Cardiac muscle cell (in vitro differentiated cells and primary cell): Measurements from ENCODE around the gene MUC6. TPM values are rescaled to one million over a fixed set of nuclear protein-coding genes. Genes with fewer than 3 reads are reported as not detected.

Experiments
- DNase-seq, 2 donors: peaks; one replicate each; pipeline versions ENCODE4 v3.0.0 to v3.0.0-alpha.2; 2010 to 2017; ENCODE audit warnings: low read depth in 1 of 2, low spot score in 1 of 2
- H3K27ac ChIP-seq: fragments of 200-600 bp; sonication (generic); 2 replicates; pipeline ENCODE4 v1.5.1; 2016
- H3K27me3 ChIP-seq: fragments of 200-600 bp; sonication (generic); 2 replicates; pipeline ENCODE4 v1.6.0; 2016; ENCODE audit warnings: control low read depth
- H3K36me3 ChIP-seq: fragments of 200-600 bp; sonication (generic); 2 replicates; pipeline ENCODE4 v1.5.1; 2016; ENCODE audit warnings: control low read depth
- H3K4me1 ChIP-seq: fragments of 200-600 bp; sonication (generic); 2 replicates; pipeline ENCODE4 v1.8.1; 2017; ENCODE audit warnings: low read depth, mild to moderate bottlenecking, mixed run types
- H3K4me3 ChIP-seq: fragments of 200-600 bp; sonication (generic); 2 replicates; pipeline ENCODE4 v1.5.1; 2016; ENCODE audit warnings: mild to moderate bottlenecking
- H3K9me3 ChIP-seq: fragments of 200-600 bp; sonication (generic); 2 replicates; pipeline ENCODE4 v1.5.1; 2017; ENCODE audit warnings: low read depth, mild to moderate bottlenecking, control low read depth
- CTCF ChIP-seq: IDR thresholded peaks from 2 replicates; pipeline ENCODE4 v1.5.1; 2012; ENCODE audit warnings: low read depth, mild to moderate bottlenecking, low read length
- polyA plus RNA-seq: library from polyadenylated mRNA; unstranded; fragments of >200 nt; fragmentation: Nextera tagmentation; extraction: Ambion mirVana; gene quantifications from 2 replicates; pipeline ENCODE4 v1.2.1, GENCODE V29; 2016
- total RNA-seq: library from RNA; depleted of rRNA; stranded (reverse); fragments of >200 nt; gene quantifications from 2 replicates; pipeline ENCODE4 v1.2.3, GENCODE V29; 2016

The MUC6 gene
- total and polyA plus RNA-seq, 2 experiments from 2014 or later: not detected

- no peak overlapping the region for H3K27ac ChIP-seq
- peaks cover 6% of the 10 kb centered on the region for H3K36me3 ChIP-seq
- H3K9me3 ChIP-seq: no peaks in the 10 kb centered on the region
- no peaks in the 10 kb centered on the region for H3K27me3 ChIP-seq
- H3K4me1 ChIP-seq: no peaks in the 10 kb centered on the region
- no peak for TF ChIP-seq CTCF
- DNase-seq: no peak
- no peak overlapping the region for H3K4me3 ChIP-seq
Measured at GRCh38 chr11:968822-969221, 67.7 kb downstream of the MUC6 start.

GRCh38 chr11:967995-968751 lies 68.3 kb downstream of the MUC6 start:
- no peak for TF ChIP-seq CTCF
- Histone ChIP-seq H3K36me3 (peaks cover 11% of the 10 kb centered on the region), H3K4me3 (no peak overlapping the region), H3K27me3 (no peaks in the 10 kb centered on the region), H3K27ac (no peak overlapping the region), H3K9me3 (no peaks in the 10 kb centered on the region), H3K4me1 (no peaks in the 10 kb centered on the region)
- no peak for DNase-seq

DNA sequence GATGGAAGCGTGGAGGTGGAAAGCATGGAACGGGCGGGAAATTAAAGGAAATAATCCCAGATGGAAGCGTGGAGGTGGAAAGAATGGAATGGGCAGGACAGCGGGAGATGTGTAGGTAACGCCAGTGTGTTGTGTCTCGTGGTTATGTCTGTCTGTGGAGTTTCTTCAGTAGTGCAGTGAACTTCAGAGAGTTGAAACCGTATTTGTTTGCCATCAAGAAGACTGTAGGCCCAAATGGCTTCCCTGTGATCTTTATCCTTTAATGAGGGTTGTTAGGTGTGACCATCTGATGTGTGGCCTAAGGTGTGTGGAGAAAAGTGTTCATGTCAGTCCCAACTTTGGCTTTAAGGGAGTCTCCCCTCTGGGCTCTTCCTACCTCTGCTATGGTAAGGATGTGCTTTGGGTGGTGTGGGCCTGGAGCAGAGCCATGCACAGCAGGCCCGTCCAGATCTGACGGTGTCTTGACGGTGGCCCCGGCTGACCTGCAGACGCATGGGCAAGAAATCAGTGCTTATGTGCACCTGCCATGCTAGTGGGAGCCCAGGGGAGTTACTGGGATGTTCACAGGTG lies 71.2 kb downstream of the MUC6 start:
- DNase-seq: no peak
- no peaks in the 10 kb centered on the region for H3K9me3 ChIP-seq
- TF ChIP-seq CTCF: no peak
- no peak overlapping the region for H3K4me3 ChIP-seq
- no peaks in the 10 kb centered on the region for H3K4me1 ChIP-seq
- H3K27me3 ChIP-seq: no peaks in the 10 kb centered on the region
- H3K27ac ChIP-seq: no peak overlapping the region
- H3K36me3 ChIP-seq: peaks cover 11% of the 10 kb centered on the region

GRCh38 chr11:963852-964251 lies 72.7 kb downstream of the MUC6 start:
- Histone ChIP-seq H3K4me3 (no peak overlapping the region), H3K36me3 (peaks cover 19% of the 10 kb centered on the region), H3K27ac (no peak overlapping the region), H3K4me1 (no peaks in the 10 kb centered on the region), H3K9me3 (no peaks in the 10 kb centered on the region), H3K27me3 (no peaks in the 10 kb centered on the region)
- DNase-seq: no peak
- no peak for TF ChIP-seq CTCF

Other genes starting within 250 kb of the MUC6 start
- 1.6 and 7.6 TPM in 2 replicates for gene CEND1, start 246.6 kb downstream of the MUC6 start, total RNA-seq
- 1.7 and 8.2 TPM in 2 replicates for gene CEND1, start 246.6 kb downstream of the MUC6 start, polyA plus RNA-seq
- gene SLC25A22, start 238.4 kb downstream of the MUC6 start, total RNA-seq: 17.6 and 34.7 TPM in 2 replicates
- gene SLC25A22, start 238.4 kb downstream of the MUC6 start, polyA plus RNA-seq: 18.9 and 21.2 TPM in 2 replicates
- 24.0 and 36.8 TPM in 2 replicates for gene PIDD1, start 231.5 kb downstream of the MUC6 start, total RNA-seq
- 33.4 and 40.2 TPM in 2 replicates for gene PIDD1, start 231.5 kb downstream of the MUC6 start, polyA plus RNA-seq
- 523 and 1,109 TPM in 2 replicates for gene RPLP2, start 226.8 kb downstream of the MUC6 start, total RNA-seq
- 496 and 502 TPM in 2 replicates for gene RPLP2, start 226.8 kb downstream of the MUC6 start, polyA plus RNA-seq
- 59.9 and 99.9 TPM in 2 replicates for gene PNPLA2, start 217.8 kb downstream of the MUC6 start, total RNA-seq
- gene PNPLA2, start 217.8 kb downstream of the MUC6 start, polyA plus RNA-seq: 81.6 and 91.1 TPM in 2 replicates
- 43.9 and 91.0 TPM in 2 replicates for gene CRACR2B, start 208.8 kb downstream of the MUC6 start, total RNA-seq
- gene CRACR2B, start 208.8 kb downstream of the MUC6 start, polyA plus RNA-seq: 84.5 and 113 TPM in 2 replicates
- gene CD151, start 203.8 kb downstream of the MUC6 start, total RNA-seq: 146 and 177 TPM in 2 replicates
- gene CD151, start 203.8 kb downstream of the MUC6 start, polyA plus RNA-seq: 210 and 290 TPM in 2 replicates
- 67.3 and 152 TPM in 2 replicates for gene POLR2L, start 194.2 kb downstream of the MUC6 start, total RNA-seq
- gene POLR2L, start 194.2 kb downstream of the MUC6 start, polyA plus RNA-seq: 317 and 482 TPM in 2 replicates
- gene TSPAN4, start 193.9 kb downstream of the MUC6 start, total RNA-seq: 85.3 and 140 TPM in 2 replicates
- gene TSPAN4, start 193.9 kb downstream of the MUC6 start, polyA plus RNA-seq: 79.1 and 125 TPM in 2 replicates
- gene CHID1, start 125.9 kb downstream of the MUC6 start, total RNA-seq: 58.1 and 67.7 TPM in 2 replicates
- 145 and 187 TPM in 2 replicates for gene CHID1, start 125.9 kb downstream of the MUC6 start, polyA plus RNA-seq
- 54.7 and 77.6 TPM in 2 replicates for gene AP2A2, start 110.8 kb downstream of the MUC6 start, total RNA-seq
- 47.6 and 67.6 TPM in 2 replicates for gene AP2A2, start 110.8 kb downstream of the MUC6 start, polyA plus RNA-seq
- gene MUC2, start 38.2 kb upstream of the MUC6 start, total RNA-seq: 0.03 TPM in 1 of 2 replicates, not detected in the other
- gene MUC2, start 38.2 kb upstream of the MUC6 start, polyA plus RNA-seq: not detected in 2 replicates
- not detected in 2 replicates for gene MUC5AC, start 121.2 kb upstream of the MUC6 start, total RNA-seq
- gene MUC5AC, start 121.2 kb upstream of the MUC6 start, polyA plus RNA-seq: not detected in 2 replicates
- gene MUC5B, start 186.3 kb upstream of the MUC6 start, total RNA-seq: not detected in 2 replicates
- not detected in 2 replicates for gene MUC5B, start 186.3 kb upstream of the MUC6 start, polyA plus RNA-seq